Effector memory CD4-positive, alpha-beta T cell (primary cell): ENCODE measurements around the gene KMO.

Experiments used
- DNase-seq, 3 donors: peaks; one replicate each; pipeline ENCODE4 v3.0.0-alpha.2; 2020
- H3K27ac ChIP-seq: 2 replicates; pipeline ENCODE4 v1.7.0; 2013; ENCODE audit warnings: mild to moderate bottlenecking, low read length, moderate library complexity; ENCODE audit not compliant: insufficient read depth, poor library complexity, severe bottlenecking
- H3K27me3 ChIP-seq: replicated peaks from 2 replicates; pipeline ENCODE4 v1.7.0; 2013; ENCODE audit warnings: mild to moderate bottlenecking, low read length; ENCODE audit not compliant: insufficient read depth, control insufficient read depth, poor library complexity, severe bottlenecking
- H3K36me3 ChIP-seq: 2 replicates; pipeline ENCODE4 v1.7.0; 2013; ENCODE audit warnings: mild to moderate bottlenecking, low read length, moderate library complexity; ENCODE audit not compliant: control insufficient read depth, insufficient read depth
- H3K4me1 ChIP-seq: 2 replicates; pipeline ENCODE4 v1.7.0; 2013; ENCODE audit warnings: low read length, mild to moderate bottlenecking; ENCODE audit not compliant: control insufficient read depth, insufficient read depth, poor library complexity, severe bottlenecking
- H3K4me3 ChIP-seq: 2 replicates; pipeline ENCODE4 v1.7.0; 2013; ENCODE audit warnings: low read length, low read depth, mild to moderate bottlenecking; ENCODE audit not compliant: insufficient read depth, poor library complexity, severe bottlenecking
- H3K9me3 ChIP-seq: 2 replicates; pipeline ENCODE4 v1.7.0; 2013; ENCODE audit warnings: mild to moderate bottlenecking, low read length, moderate library complexity; ENCODE audit not compliant: control insufficient read depth

KMO gene

GRCh38 chr1:241617426-241617825 lies 85.2 kb downstream of the KMO start:
- H3K27me3 ChIP-seq = no peaks in the 10 kb centered on the region
- no peak overlapping the region for H3K27ac ChIP-seq
- no peaks in the 10 kb centered on the region for H3K4me1 ChIP-seq
- no peak for DNase-seq
- no peaks in the 10 kb centered on the region for H3K9me3 ChIP-seq
- H3K36me3 ChIP-seq = no peaks in the 10 kb centered on the region
- H3K4me3 ChIP-seq = no peak overlapping the region

- Histone ChIP-seq H3K27ac (no peak overlapping the region), H3K9me3 (no peaks in the 10 kb centered on the region), H3K4me3 (no peak overlapping the region), H3K4me1 (no peaks in the 10 kb centered on the region), H3K36me3 (no peaks in the 10 kb centered on the region), H3K27me3 (no peaks in the 10 kb centered on the region)
- DNase-seq = no peak
These were observed 90.5 kb downstream of the KMO start for GRCh38 chr1:241622669-241623068.

DNA sequence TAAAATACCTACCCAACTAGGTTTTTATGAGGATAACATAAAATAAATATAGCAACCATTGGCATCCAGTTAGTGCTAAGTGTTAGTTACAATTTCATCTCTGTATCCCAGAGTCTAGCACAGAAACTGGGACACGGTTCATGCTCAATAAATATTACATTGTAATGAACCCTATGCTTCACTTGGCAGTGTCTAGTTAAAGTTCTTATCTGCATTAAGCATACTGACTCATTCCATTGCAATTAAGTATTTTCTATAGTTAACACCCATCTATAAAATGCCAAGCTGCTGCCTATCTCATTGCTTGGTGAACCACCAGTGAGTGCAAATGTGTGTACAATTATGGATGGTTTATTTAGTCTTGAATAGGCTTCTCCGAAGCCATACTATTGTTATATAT lies 92.8 kb downstream of the KMO start:
- H3K9me3 ChIP-seq = no peaks in the 10 kb centered on the region
- no peak for DNase-seq
- no peaks in the 10 kb centered on the region for H3K4me1 ChIP-seq
- H3K27ac ChIP-seq = no peak overlapping the region
- no peaks in the 10 kb centered on the region for H3K27me3 ChIP-seq
- no peak overlapping the region for H3K4me3 ChIP-seq
- no peaks in the 10 kb centered on the region for H3K36me3 ChIP-seq

- no peaks in the 10 kb centered on the region for H3K4me1 ChIP-seq
- H3K4me3 ChIP-seq = peak overlapping the region; percentile 15
- no peaks in the 10 kb centered on the region for H3K36me3 ChIP-seq
- peak in 1 of 3 donors; percentile 17 for DNase-seq
- H3K27ac ChIP-seq = peak overlapping the region; percentile 9
- H3K9me3 ChIP-seq = no peaks in the 10 kb centered on the region
- H3K27me3 ChIP-seq = no peaks in the 10 kb centered on the region
These were observed 95.5 kb downstream of the KMO start for GRCh38 chr1:241627453-241628259.

DNA sequence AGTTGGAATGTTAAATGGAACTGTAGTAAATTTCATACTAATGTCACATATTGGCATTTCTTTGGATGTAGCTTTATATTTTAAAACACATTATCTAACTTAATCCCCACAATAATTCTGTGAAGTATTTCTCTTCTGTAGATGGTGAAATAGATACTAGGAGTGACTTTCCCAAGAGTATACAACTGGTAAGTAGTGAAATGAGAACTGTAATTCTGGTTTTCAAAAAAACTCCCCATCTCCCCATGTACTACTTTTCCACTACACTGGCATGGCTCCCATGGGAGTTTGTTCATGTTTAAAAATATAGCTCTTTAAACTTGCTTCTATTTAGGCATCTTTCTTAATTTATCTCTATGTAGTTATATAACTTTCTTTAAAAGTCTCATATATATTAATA lies 97.8 kb downstream of the KMO start:
- DNase-seq = no peak
- Histone ChIP-seq H3K36me3 (no peaks in the 10 kb centered on the region), H3K4me3 (no peak overlapping the region), H3K9me3 (no peaks in the 10 kb centered on the region), H3K27ac (no peak overlapping the region), H3K4me1 (no peaks in the 10 kb centered on the region), H3K27me3 (no peaks in the 10 kb centered on the region)

- H3K36me3 ChIP-seq = no peaks in the 10 kb centered on the region
- H3K9me3 ChIP-seq = no peaks in the 10 kb centered on the region
- no peaks in the 10 kb centered on the region for H3K4me1 ChIP-seq
- H3K27ac ChIP-seq = no peak overlapping the region
- no peaks in the 10 kb centered on the region for H3K27me3 ChIP-seq
- no peak overlapping the region for H3K4me3 ChIP-seq
- DNase-seq = no peak
These were observed 98.3 kb downstream of the KMO start for GRCh38 chr1:241630476-241630875.

DNA sequence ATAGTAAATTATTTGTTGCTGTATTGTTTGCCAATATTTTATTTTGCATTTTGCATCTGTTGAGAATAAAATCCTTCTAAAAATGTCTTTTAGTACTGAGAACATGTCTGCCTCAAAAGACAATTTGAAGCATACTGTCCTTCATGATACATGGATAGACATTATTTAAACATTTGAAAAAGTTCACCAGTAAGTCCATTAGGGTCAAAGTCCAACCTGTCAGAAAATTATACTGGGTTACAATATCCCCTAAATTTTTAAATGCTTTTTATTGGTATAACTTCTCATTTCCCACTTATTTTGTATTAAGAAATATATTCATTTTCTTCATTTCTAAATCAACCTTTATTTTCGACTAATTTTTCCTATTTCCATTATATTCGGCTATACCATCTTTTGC lies 98.7 kb downstream of the KMO start:
- Histone ChIP-seq H3K36me3 (no peaks in the 10 kb centered on the region), H3K4me1 (no peaks in the 10 kb centered on the region), H3K9me3 (no peaks in the 10 kb centered on the region), H3K4me3 (no peak overlapping the region), H3K27ac (no peak overlapping the region), H3K27me3 (no peaks in the 10 kb centered on the region)
- no peak for DNase-seq

GRCh38 chr1:241631674-241632073 lies 99.5 kb downstream of the KMO start:
- Histone ChIP-seq H3K27ac (no peak overlapping the region), H3K4me3 (no peak overlapping the region), H3K36me3 (no peaks in the 10 kb centered on the region), H3K4me1 (no peaks in the 10 kb centered on the region), H3K27me3 (no peaks in the 10 kb centered on the region), H3K9me3 (no peaks in the 10 kb centered on the region)
- no peak for DNase-seq

DNA sequence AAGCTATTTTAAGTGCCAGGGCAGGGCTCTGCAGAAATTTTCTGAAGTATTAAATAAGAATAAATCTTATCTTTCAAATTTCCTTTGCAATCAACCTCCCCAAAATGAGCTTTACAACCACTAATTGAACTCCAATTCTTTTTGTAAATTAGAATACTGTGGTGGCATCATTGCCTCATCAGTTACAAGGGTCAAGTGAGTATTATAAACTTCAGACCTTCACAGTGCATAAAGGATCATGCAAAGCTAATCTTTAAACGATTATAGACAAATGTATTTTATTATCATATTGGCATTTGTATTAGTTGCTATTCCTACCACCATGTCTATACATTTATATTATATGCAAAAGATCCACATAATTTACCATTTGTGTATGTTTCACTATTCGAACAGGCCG lies 100.8 kb downstream of the KMO start:
- H3K9me3 ChIP-seq = no peaks in the 10 kb centered on the region
- no peaks in the 10 kb centered on the region for H3K4me1 ChIP-seq
- no peaks in the 10 kb centered on the region for H3K27me3 ChIP-seq
- no peak for DNase-seq
- H3K27ac ChIP-seq = no peak overlapping the region
- H3K4me3 ChIP-seq = no peak overlapping the region
- H3K36me3 ChIP-seq = no peaks in the 10 kb centered on the region

GRCh38 chr1:241635556-241636152 lies 103.5 kb downstream of the KMO start:
- no peaks in the 10 kb centered on the region for H3K36me3 ChIP-seq
- peaks cover 3% of the 10 kb centered on the region for H3K4me1 ChIP-seq
- no peak for DNase-seq
- no peak overlapping the region for H3K27ac ChIP-seq
- H3K27me3 ChIP-seq = no peaks in the 10 kb centered on the region
- no peak overlapping the region for H3K4me3 ChIP-seq
- no peaks in the 10 kb centered on the region for H3K9me3 ChIP-seq
